ENCODE results near the gene MAD1L1.
"Not testable (repeated sequence)": the region's sequence is repeated elsewhere in the genome, so short reads cannot be mapped to it uniquely, and the experiment has no call there.

MAD1L1 gene

DNA sequence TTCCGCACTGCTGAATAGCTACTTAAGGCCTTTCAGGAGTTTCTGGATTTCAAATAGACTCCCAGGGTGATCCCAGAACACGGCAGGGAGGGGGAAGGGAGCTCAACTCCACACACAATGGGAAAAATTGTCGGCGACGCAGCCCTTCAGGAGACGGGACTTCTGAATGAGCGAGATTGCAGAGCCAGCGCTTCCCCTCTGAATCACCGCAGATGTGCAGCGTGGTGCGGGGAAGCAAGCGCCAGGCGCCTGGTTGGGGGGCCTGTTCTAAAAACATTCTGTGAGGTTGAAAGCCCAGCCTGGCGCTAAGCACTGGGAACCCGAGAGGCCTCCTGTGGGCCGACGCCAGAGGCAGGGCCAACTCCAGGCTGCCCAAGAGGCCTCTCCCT is 163.3 kb downstream of the MAD1L1 start:
- Histone ChIP-seq H3K27ac (ENCODE audit: low read length) (no peak overlapping the region), H3K9ac (ENCODE audit: low read length in 2 of 2) (no peak overlapping the region), H3K27me3 (ENCODE audit: control insufficient read depth in 1 of 2, insufficient read depth in 2 of 2, low read length in 2 of 2) (no peaks in the 10 kb centered on the region), H3K9me3 (ENCODE audit: control insufficient read depth in 2 of 2, low read length in 2 of 2) (no peaks in the 10 kb centered on the region), H3K4me3 (ENCODE audit: low read length in 2 of 2) (no peak overlapping the region), H3K36me3 (ENCODE audit: control insufficient read depth in 2 of 2, insufficient read depth in 2 of 2, low read length in 2 of 2) (peaks cover 0 to 9% of the 10 kb centered on the region in 2 donors), H3K4me1 (ENCODE audit: control insufficient read depth, insufficient read depth, low read length) (peaks cover 2% of the 10 kb centered on the region)

DNA sequence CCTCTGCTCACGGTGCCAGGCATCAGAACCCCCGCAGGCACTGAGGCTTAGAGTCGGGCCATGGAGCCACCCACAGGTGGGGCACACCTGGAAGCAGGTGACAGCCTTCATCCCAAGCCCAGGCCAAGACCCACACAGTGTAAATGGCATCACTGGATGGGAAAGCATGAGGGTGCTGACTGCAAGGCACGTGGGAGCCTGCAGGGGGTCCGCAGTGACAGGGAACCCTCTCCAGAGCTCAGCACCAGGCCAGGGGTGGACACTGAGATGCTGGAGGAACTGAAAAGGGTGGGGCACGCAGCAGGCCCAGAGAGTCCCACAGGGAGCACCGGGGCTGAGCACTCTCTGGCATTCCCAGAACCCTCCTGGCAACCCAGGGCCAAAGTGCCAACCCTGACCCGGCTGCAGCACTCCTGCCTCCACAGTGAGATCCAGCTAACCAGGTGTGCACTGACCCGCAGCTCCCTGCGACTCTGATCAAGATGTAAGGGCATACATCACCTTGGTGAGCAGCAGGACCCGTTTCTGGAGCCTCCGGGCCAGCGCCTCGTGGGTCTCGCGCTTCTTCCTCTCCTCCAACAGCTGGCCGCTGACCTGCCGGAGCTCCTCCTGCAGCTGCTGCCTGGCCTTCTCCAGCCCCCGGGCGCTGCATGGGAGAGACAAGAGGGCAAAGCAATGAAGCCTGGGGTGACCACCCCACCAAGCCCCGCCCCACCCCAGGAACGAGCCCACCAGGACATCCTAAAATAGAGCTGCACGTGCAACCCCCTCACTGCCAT is 163.9 kb downstream of the MAD1L1 start:
- Histone ChIP-seq H3K9me3 (ENCODE audit: control insufficient read depth in 2 of 2, low read length in 2 of 2) (no peaks in the 10 kb centered on the region), H3K36me3 (ENCODE audit: control insufficient read depth in 2 of 2, insufficient read depth in 2 of 2, low read length in 2 of 2) (peaks cover 0 to 9% of the 10 kb centered on the region in 2 donors), H3K4me3 (ENCODE audit: low read length in 2 of 2) (no peak overlapping the region), H3K27me3 (ENCODE audit: control insufficient read depth in 1 of 2, insufficient read depth in 2 of 2, low read length in 2 of 2) (no peaks in the 10 kb centered on the region), H3K9ac (ENCODE audit: low read length in 2 of 2) (no peak overlapping the region), H3K4me1 (ENCODE audit: control insufficient read depth, insufficient read depth, low read length) (peaks cover 2% of the 10 kb centered on the region), H3K27ac (ENCODE audit: low read length) (no peak overlapping the region)

DNA sequence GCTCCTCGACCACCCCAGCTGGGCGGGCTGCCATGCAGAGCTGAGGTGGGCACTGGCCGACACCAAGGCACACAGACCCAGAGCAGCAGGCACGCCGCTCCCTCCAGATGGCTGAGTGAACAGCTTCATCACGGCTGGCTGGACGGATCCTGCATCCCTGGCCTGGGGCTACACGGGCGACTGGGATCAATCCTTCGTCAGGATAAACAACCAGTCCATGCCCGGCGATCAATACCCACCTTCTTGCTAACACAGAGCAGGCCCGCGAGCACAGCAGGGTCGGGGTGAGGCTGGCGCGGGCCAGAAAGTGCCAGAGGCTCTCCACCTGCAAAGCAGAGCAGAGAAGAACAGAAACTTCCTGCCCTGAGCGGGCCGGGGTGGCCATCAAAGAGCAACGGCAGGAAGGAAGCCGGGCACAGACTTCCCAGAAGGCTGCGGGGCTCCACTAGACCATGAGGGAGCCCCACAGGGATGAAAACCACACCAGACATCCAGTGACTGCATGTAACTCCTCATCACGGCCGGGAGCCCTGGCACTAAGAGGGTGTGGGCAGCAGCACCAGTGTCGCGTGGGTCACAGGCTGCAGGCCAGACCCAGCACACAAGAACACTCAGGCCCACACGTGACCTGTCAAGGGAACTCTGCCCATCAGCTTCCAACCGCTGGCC is 166.4 kb downstream of the MAD1L1 start:
- no peak overlapping the region for H3K27ac ChIP-seq (ENCODE audit: low read length)
- no peak overlapping the region for H3K4me3 ChIP-seq (ENCODE audit: low read length in 2 of 2)
- H3K36me3 ChIP-seq (ENCODE audit: control insufficient read depth in 2 of 2, insufficient read depth in 2 of 2, low read length in 2 of 2): peaks cover 0 to 9% of the 10 kb centered on the region in 2 donors
- H3K9me3 ChIP-seq (ENCODE audit: control insufficient read depth in 2 of 2, low read length in 2 of 2): no peaks in the 10 kb centered on the region
- no peak overlapping the region for H3K9ac ChIP-seq (ENCODE audit: low read length in 2 of 2)
- no peaks in the 10 kb centered on the region for H3K27me3 ChIP-seq (ENCODE audit: control insufficient read depth in 1 of 2, insufficient read depth in 2 of 2, low read length in 2 of 2)
- H3K4me1 ChIP-seq (ENCODE audit: control insufficient read depth, insufficient read depth, low read length): peaks cover 2% of the 10 kb centered on the region

DNA sequence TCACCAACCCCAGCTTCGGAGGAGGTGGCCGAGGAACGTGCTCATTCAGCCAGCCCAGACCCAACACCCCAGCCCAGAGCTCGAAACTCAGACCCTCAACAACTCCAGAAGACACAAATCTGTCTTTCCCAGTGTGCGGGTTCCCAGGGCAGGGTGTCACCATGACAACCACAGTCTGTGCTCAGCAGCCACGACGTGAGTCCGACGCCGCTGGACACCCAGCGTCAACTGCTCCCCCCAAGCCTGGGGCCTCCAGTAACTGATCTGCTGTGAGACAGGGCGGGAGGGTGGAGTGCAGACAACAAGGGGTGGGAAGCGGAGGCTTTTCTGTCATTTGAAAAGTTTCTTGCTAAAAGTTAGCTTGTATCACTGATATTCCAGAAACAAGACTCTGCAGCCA is 167.2 kb downstream of the MAD1L1 start:
- no peak overlapping the region for H3K27ac ChIP-seq (ENCODE audit: low read length)
- no peak overlapping the region for H3K4me3 ChIP-seq (ENCODE audit: low read length in 2 of 2)
- peaks cover 0 to 9% of the 10 kb centered on the region in 2 donors for H3K36me3 ChIP-seq (ENCODE audit: control insufficient read depth in 2 of 2, insufficient read depth in 2 of 2, low read length in 2 of 2)
- no peak overlapping the region for H3K9ac ChIP-seq (ENCODE audit: low read length in 2 of 2)
- H3K27me3 ChIP-seq (ENCODE audit: control insufficient read depth in 1 of 2, insufficient read depth in 2 of 2, low read length in 2 of 2): no peaks in the 10 kb centered on the region
- peaks cover 0 to 2% of the 10 kb centered on the region in 2 donors for H3K9me3 ChIP-seq (ENCODE audit: control insufficient read depth in 2 of 2, low read length in 2 of 2)
- H3K4me1 ChIP-seq (ENCODE audit: control insufficient read depth, insufficient read depth, low read length): peaks cover 2% of the 10 kb centered on the region

DNA sequence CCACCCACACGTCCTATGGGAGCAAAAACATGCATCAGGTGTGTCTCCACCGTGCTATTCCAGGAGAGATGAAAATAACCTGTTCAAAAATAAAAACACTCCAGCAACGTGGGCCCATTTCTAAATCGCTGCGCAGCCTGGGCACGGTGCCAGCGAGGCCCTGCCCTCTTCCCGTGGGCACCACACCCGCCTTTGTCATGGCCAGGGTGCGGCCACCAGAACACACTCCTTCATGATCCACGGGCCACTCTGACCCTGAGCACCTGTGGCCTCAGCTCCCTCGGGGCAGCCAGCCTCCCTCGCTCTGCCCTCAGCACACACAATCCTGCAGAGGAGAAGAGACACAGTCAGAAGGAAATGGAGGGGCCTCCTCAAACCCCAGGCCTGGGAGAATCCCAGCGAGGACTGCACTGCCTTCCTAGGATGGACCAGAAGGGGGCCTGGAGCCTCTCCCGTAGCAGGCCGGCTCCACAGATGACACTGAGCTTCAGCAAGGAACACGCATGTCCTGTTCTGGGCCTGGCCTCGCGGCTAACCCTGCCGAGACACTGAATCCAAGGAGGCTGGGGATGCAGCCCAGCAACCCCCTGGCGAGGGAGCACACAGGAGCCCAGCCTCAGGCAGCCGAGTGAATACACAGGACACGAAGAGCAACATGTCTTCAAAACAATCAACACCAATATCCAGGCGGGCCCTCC is 169.0 kb downstream of the MAD1L1 start:
- Histone ChIP-seq H3K9me3 (ENCODE audit: control insufficient read depth in 2 of 2, low read length in 2 of 2) (peaks cover 0 to 8% of the 10 kb centered on the region in 2 donors), H3K27ac (ENCODE audit: low read length) (no peak overlapping the region), H3K27me3 (ENCODE audit: control insufficient read depth in 1 of 2, insufficient read depth in 2 of 2, low read length in 2 of 2) (no peaks in the 10 kb centered on the region), H3K36me3 (ENCODE audit: control insufficient read depth in 2 of 2, insufficient read depth in 2 of 2, low read length in 2 of 2) (peaks cover 0 to 7% of the 10 kb centered on the region in 2 donors), H3K4me1 (ENCODE audit: control insufficient read depth, insufficient read depth, low read length) (peaks cover 2% of the 10 kb centered on the region), H3K9ac (ENCODE audit: low read length in 2 of 2) (no peak overlapping the region), H3K4me3 (ENCODE audit: low read length in 2 of 2) (no peak overlapping the region)

DNA sequence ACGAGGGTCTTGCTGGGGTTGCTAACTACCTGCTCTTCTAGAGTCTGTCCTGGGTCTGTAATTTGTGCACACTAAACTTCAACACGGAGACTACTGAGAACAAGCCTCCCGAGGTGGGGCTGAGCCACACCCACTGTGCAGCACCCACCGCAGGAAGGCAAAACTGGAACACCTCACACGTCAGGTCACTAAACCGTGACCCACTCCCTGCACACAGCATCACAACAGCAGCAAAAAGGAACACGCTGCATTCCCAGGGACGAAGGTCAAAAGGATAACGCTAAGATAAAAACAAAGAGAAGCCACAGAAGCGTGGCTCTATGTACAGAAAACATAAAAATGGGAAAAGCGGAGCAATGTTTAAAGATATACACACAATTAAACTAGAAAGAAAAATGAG is 170.1 kb downstream of the MAD1L1 start:
- H3K36me3 ChIP-seq (ENCODE audit: control insufficient read depth in 2 of 2, insufficient read depth in 2 of 2, low read length in 2 of 2): peaks cover 0 to 2% of the 10 kb centered on the region in 2 donors

DNA sequence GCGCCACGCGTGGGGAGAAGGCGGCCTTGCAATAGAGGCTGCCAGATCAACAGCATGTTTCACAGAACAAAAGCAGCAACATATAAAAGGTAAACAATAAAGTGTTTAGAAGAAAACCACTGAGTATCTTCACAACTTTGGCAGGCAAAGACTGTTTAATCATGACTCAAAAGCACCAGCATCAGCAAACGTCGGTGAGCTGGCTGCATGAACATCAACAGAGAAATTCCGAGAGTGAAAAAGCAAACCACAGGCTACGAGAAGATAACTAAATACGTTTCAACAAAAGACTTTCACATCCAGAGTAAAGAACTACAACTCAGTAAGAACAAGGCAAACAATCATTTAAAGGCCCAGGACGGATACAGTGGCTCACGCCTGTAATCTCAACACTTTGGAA is 172.0 kb downstream of the MAD1L1 start:
- no peak overlapping the region for H3K9ac ChIP-seq (ENCODE audit: low read length in 2 of 2)
- H3K4me1 ChIP-seq (ENCODE audit: control insufficient read depth, insufficient read depth, low read length): peaks cover 2% of the 10 kb centered on the region
- H3K4me3 ChIP-seq (ENCODE audit: low read length in 2 of 2): no peak overlapping the region
- no peak overlapping the region for H3K27ac ChIP-seq (ENCODE audit: low read length)
- no peaks in the 10 kb centered on the region for H3K36me3 ChIP-seq (ENCODE audit: control insufficient read depth in 2 of 2, insufficient read depth in 2 of 2, low read length in 2 of 2)
- H3K9me3 ChIP-seq (ENCODE audit: control insufficient read depth in 2 of 2, low read length in 2 of 2): peaks cover 0 to 8% of the 10 kb centered on the region in 2 donors
- H3K27me3 ChIP-seq (ENCODE audit: control insufficient read depth in 1 of 2, insufficient read depth in 2 of 2, low read length in 2 of 2): no peaks in the 10 kb centered on the region

More for the DNA sequence above, 170.1 kb downstream of the MAD1L1 start:
- Histone ChIP-seq H3K9ac (ENCODE audit: low read length in 2 of 2) (no peak overlapping the region), H3K9me3 (ENCODE audit: control insufficient read depth in 2 of 2, low read length in 2 of 2) (peaks cover 0 to 8% of the 10 kb centered on the region in 2 donors), H3K4me3 (ENCODE audit: low read length in 2 of 2) (no peak overlapping the region), H3K27ac (ENCODE audit: low read length) (no peak overlapping the region), H3K27me3 (ENCODE audit: control insufficient read depth in 1 of 2, insufficient read depth in 2 of 2, low read length in 2 of 2) (no peaks in the 10 kb centered on the region), H3K4me1 (ENCODE audit: control insufficient read depth, insufficient read depth, low read length) (peaks cover 2% of the 10 kb centered on the region)

DNA sequence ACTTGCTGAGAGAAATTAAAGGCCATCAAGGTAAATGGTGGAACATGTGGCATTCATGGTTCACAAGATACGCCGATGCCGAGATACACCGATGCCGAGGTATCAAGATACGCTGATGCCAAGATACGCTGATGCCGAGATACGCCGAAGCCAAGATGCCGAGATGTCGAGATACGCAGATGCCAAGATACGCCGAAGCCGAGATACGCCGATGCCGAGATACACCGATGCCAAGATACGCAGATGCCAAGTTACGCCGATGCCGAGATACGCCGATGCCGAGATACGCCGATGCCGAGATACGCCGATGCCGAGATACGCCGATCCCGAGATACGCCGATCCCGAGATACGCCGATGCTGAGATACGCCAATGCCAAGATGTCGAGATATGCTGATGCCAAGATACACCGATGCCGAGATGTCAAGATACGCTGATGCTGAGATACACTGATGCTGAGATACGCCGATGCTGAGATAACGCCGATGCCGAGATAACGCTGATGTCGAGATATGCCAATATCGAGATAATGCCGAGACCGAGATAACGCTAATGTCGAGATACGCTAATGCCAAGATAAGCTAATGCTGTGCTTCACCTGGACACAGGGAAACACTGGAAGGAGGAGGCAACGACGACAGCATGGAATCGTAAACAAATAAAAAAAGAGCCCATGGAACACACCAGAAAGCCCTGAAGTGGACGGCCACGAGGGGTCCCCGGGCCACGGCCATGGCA is 172.6 kb downstream of the MAD1L1 start:
- H3K4me1 ChIP-seq (ENCODE audit: control insufficient read depth, insufficient read depth, low read length): peaks cover 2% of the 10 kb centered on the region
- H3K36me3 ChIP-seq (ENCODE audit: control insufficient read depth in 2 of 2, insufficient read depth in 2 of 2, low read length in 2 of 2): no peaks in the 10 kb centered on the region
- no peaks in the 10 kb centered on the region for H3K27me3 ChIP-seq (ENCODE audit: control insufficient read depth in 1 of 2, insufficient read depth in 2 of 2, low read length in 2 of 2)
- H3K27ac ChIP-seq (ENCODE audit: low read length): no peak overlapping the region
- H3K9me3 ChIP-seq (ENCODE audit: control insufficient read depth in 2 of 2, low read length in 2 of 2): peaks cover 0 to 8% of the 10 kb centered on the region in 2 donors
- no peak overlapping the region for H3K9ac ChIP-seq (ENCODE audit: low read length in 2 of 2)
- H3K4me3 ChIP-seq (ENCODE audit: low read length in 2 of 2): no peak overlapping the region

DNA sequence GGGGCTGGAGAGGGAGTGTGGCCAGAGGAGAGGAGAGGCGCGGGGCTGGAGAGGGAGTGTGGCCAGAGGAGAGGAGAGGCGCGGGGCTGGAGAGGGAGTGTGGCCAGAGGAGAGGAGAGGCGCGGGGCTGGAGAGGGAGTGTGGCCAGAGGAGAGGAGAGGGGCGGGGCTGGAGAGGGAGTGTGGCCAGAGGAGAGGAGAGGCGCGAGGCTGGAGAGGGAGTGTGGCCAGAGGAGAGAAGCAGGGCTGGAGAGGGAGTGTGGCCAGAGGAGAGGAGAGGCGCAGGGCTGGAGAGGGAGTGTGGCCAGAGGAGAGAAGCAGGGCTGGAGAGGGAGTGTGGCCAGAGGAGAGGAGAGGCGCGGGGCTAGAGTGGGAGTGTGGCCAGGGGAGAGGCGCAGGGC is 174.5 kb downstream of the MAD1L1 start:
- not testable (repeated sequence) for H3K4me3 ChIP-seq (ENCODE audit: low read length in 2 of 2); H3K4me1 ChIP-seq (ENCODE audit: control insufficient read depth, insufficient read depth, low read length); H3K36me3 ChIP-seq (ENCODE audit: control insufficient read depth in 2 of 2, insufficient read depth in 2 of 2, low read length in 2 of 2); H3K9ac ChIP-seq (ENCODE audit: low read length in 2 of 2); H3K27me3 ChIP-seq (ENCODE audit: control insufficient read depth in 1 of 2, insufficient read depth in 2 of 2, low read length in 2 of 2); H3K9me3 ChIP-seq (ENCODE audit: control insufficient read depth in 2 of 2, low read length in 2 of 2); H3K27ac ChIP-seq (ENCODE audit: low read length)

DNA sequence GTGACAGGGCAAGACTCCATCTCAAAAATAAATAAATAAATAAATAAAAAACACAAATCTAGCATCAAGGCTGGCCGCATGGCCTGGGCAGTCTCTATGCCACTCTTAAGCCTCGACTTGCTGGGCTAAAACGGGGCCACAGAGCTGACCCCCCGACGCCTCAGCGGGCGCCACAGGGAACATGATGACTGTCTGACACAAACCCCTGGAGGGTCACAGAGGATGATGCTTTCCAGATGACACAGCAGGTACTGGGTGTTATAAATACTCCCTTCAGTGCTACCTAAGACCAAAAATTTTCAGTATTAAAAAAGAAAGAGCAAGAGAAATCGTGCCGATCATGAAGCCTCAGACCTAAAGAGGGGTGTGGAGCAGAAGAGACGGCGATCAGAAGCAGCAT is 176.8 kb downstream of the MAD1L1 start:
- Histone ChIP-seq H3K27ac (ENCODE audit: low read length) (no peak overlapping the region), H3K9me3 (ENCODE audit: control insufficient read depth in 2 of 2, low read length in 2 of 2) (peaks cover 0 to 8% of the 10 kb centered on the region in 2 donors), H3K4me1 (ENCODE audit: control insufficient read depth, insufficient read depth, low read length) (no peaks in the 10 kb centered on the region), H3K36me3 (ENCODE audit: control insufficient read depth in 2 of 2, insufficient read depth in 2 of 2, low read length in 2 of 2) (no peaks in the 10 kb centered on the region), H3K27me3 (ENCODE audit: control insufficient read depth in 1 of 2, insufficient read depth in 2 of 2, low read length in 2 of 2) (no peaks in the 10 kb centered on the region), H3K4me3 (ENCODE audit: low read length in 2 of 2) (no peak overlapping the region), H3K9ac (ENCODE audit: low read length in 2 of 2) (no peak overlapping the region)
